ENCODE measurements around the gene EEF2. TPM values are rescaled to one million over a fixed set of nuclear protein-coding genes. Genes with fewer than 3 reads are reported as not detected.

The EEF2 gene
- total RNA-seq, 4 donors from 2014 or later = 1,423 to 2,137 (median 2,023) TPM

DNA sequence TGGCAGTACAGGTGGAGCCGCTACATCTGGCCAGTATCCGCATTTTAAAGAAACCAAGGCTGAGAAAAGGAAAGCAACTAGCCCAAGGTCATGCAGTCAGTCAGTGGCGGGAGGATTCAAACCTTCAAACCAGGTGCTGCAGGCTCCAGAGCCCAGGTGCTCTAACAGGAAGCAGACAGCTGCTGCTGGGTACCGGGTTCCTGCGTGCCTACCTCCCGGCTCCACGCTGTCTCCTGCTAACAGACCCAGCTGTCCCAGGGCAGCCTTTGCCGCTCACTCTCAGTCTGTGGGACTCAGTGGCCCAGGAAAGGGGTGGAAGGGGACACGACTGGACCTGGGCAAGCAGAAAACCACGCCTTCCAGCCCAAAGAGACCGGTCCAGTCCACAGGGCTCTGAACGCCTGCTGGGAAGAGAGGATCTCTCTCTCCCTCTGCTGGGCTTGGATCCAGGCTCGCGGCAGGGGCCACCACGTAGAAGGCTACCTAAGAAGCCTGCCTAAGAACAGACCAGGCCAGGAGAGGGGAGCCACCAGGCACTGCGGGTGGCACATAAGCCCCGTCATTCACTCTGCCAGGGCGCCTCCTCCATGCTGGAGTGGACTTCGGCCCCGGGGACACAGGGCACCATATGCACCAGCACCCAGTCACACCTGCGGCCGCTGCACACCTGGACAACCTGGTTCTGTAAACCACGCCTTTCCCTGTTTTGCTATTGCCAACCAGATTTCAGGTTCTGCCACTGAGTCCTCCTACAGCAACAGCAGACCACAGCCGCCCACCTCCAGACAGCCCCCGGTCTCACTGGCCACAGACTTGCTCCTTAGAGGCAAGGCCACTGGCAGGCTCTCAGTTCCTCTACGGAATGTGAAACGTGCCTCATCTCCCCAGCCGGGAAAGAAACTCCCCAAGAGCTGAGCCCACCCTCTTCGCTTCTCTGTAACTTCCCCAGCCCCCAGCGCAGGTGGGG is 18.9 kb downstream of the EEF2 start:
- Histone ChIP-seq H3K4me3 (no peak overlapping the region), H3K9me3 (no peaks in the 10 kb centered on the region), H3K4me1 (peaks cover 47% of the 10 kb centered on the region), H3K36me3 (peaks cover 65% of the 10 kb centered on the region), H3K27me3 (no peaks in the 10 kb centered on the region), H3K27ac (no peak overlapping the region)
- peak in 1 of 2 donors; percentile 59 for DNase-seq (ENCODE audit: low spot score in 2 of 2)
- WGBS = 87% methylated on average over 14 of the region's 30 CpGs
- TF ChIP-seq POLR2A (IDR thresholded peaks at IDR 0.05) (no peak), EP300 (IDR thresholded peaks at IDR 0.05) (no peak), CTCF (IDR thresholded peaks at IDR 0.05) (no peak), POLR2AphosphoS5 (IDR thresholded peaks at IDR 0.05) (no peak)

DNA sequence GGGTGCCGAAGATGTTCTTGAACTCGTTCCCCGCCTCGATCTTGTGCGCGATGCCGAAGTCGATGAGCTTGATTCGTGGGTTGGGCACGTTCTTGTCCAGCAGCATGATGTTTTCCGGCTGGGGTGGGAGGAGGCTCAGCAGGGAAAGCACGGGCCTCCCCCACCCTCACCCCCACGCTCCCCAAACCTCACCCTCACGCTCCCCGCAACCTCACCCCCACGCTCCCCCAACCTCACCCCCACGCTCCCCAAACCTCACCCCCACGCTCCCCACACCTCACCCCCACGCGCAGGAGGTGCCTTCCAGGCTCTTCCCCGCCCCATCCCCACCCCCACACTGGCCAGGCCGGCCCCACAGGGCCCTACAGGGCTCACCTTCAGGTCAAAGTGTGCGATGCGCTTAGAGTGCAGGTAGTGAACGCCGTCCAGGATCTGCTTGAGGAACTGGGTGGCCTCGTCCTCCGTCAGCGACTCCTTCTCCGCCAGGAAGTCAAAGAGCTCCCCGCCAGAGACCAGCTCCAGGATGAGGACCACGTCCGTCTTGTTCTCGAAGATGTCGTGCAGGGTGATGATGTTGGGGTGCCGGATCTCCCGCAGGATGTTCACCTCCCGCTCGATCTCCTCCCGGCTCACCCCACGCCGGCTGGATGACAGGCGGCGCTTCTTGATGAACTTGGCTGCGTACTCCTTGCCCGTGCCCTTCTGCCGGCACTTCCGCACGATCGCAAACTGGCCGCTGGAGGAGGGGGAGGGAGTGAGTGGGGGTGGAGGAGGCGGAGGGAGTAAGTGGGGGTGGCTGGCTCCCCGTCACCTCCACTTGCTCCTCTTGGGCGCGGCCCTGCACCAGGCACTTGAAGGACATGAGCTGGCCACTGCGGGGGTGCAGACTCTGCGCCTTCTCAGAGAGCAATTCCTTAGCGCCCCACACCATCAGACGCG is 20.7 kb downstream of the EEF2 start:
- Histone ChIP-seq H3K4me3 (no peak overlapping the region), H3K27me3 (no peaks in the 10 kb centered on the region), H3K27ac (no peak overlapping the region), H3K4me1 (peaks cover 34% of the 10 kb centered on the region), H3K36me3 (peaks cover 83% of the 10 kb centered on the region), H3K9me3 (no peaks in the 10 kb centered on the region)
- no peak for TF ChIP-seq POLR2A (IDR thresholded peaks at IDR 0.05)
- 89% methylated on average over 52 of the region's 60 CpGs for WGBS
- peak in 1 of 2 donors; percentile 60 for DNase-seq (ENCODE audit: low spot score in 2 of 2)

- Histone ChIP-seq H3K4me1 (peaks cover 25% of the 10 kb centered on the region), H3K27me3 (no peaks in the 10 kb centered on the region), H3K27ac (no peak overlapping the region), H3K4me3 (no peak overlapping the region), H3K36me3 (peaks cover 92% of the 10 kb centered on the region), H3K9me3 (no peaks in the 10 kb centered on the region)
- TF ChIP-seq EP300 (IDR thresholded peaks at IDR 0.05) (no peak), CTCF (IDR thresholded peaks at IDR 0.05) (no peak), POLR2A (IDR thresholded peaks at IDR 0.05) (no peak), POLR2AphosphoS5 (IDR thresholded peaks at IDR 0.05) (no peak)
- DNase-seq (ENCODE audit: low spot score in 2 of 2) = peak in 1 of 2 donors; percentile 61
- 94% methylated on average over 10 of the region's 35 CpGs for WGBS
These were observed 21.6 kb downstream of the EEF2 start for GRCh38 chr19:3963458-3964255.

- TF ChIP-seq POLR2AphosphoS5 (IDR thresholded peaks at IDR 0.05) (no peak), CTCF (IDR thresholded peaks at IDR 0.05) (no peak), EP300 (IDR thresholded peaks at IDR 0.05) (no peak), POLR2A (IDR thresholded peaks at IDR 0.05) (no peak)
- 92% methylated on average over 6 of the region's 24 CpGs for WGBS
These were observed 24.3 kb downstream of the EEF2 start for GRCh38 chr19:3961007-3961406.

GRCh38 chr19:3959766-3960131 is 25.5 kb downstream of the EEF2 start:
- 90% methylated on average over 5 of the region's 15 CpGs for WGBS
- Histone ChIP-seq H3K4me3 (no peak overlapping the region), H3K27ac (no peak overlapping the region), H3K27me3 (no peaks in the 10 kb centered on the region), H3K4me1 (no peaks in the 10 kb centered on the region), H3K36me3 (peaks cover 91% of the 10 kb centered on the region), H3K9me3 (no peaks in the 10 kb centered on the region)
- TF ChIP-seq CTCF (IDR thresholded peaks at IDR 0.05) (no peak), POLR2A (IDR thresholded peaks at IDR 0.05) (no peak), POLR2AphosphoS5 (IDR thresholded peaks at IDR 0.05) (no peak), EP300 (IDR thresholded peaks at IDR 0.05) (no peak)
- DNase-seq (ENCODE audit: low spot score in 2 of 2) = peak in 1 of 2 donors; percentile 61

More at GRCh38 chr19:3961007-3961406, 24.3 kb downstream of the EEF2 start:
- no peak for DNase-seq (ENCODE audit: low spot score in 2 of 2)
- H3K27me3 ChIP-seq = no peaks in the 10 kb centered on the region
- no peak overlapping the region for H3K27ac ChIP-seq
- H3K4me3 ChIP-seq = no peak overlapping the region
- peaks cover 98% of the 10 kb centered on the region for H3K36me3 ChIP-seq
- H3K9me3 ChIP-seq = no peaks in the 10 kb centered on the region
- H3K4me1 ChIP-seq = no peaks in the 10 kb centered on the region

Measured in suprapubic skin (tissue), 4 donors.